ENCODE results near the gene EGFL7. TPM values are rescaled to one million over a fixed set of nuclear protein-coding genes. Genes with fewer than 3 reads are reported as not detected.
A peak's percentile ranks its signal among the peaks of the same experiment; 100 is the strongest.

EGFL7 gene
- polyA plus RNA-seq, 3 donors = 34.4 to 456 (median 158) TPM

DNA sequence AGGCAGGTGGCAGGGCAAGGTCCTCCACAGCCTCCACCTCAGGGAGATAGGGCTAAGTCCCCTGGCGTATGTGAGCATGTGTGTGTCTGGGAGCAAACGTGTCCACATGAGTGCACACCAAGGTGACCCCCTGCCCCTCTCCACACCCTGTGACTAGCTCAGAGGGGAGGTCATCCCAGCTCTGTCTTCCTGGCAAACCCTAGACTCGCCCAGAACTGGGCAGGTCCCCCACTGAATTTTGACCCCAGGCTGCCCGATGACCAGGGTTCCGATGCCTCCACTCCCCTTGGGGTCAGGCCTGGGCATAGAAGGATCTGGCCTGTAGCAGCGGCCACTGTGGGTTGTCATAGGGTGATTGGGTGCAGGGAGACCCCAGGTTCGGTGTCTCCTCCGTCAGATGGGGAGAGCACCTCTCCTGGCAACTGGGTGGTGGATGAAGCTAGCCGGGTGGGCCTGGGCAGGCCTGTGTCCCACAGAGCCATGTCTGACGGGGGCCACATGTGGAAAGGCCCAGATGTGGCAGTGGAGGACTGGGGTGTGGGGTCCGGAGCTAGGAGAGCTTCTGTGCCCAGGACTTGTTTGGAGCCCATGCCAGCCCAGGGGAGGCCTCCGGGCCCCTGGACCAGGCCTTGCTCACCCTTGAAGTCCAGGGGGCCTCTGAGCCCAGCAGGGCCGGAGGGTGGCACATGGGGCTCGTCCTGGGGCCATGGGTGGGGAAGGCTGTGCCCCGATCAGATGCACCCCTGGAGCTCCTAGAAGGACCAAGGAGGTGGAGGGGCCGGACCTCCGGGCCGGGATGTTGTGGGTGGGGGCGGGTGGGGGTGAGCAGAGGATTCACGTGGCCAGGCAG lies 55.9 kb downstream of the EGFL7 start:
- WGBS, 3 donors = 60 to 76% (median 61%) methylated on average over 18 to 20 of the region's 20 CpGs
- no peak overlapping the region for H3K27ac ChIP-seq (ENCODE audit: low read depth, low read length)

DNA sequence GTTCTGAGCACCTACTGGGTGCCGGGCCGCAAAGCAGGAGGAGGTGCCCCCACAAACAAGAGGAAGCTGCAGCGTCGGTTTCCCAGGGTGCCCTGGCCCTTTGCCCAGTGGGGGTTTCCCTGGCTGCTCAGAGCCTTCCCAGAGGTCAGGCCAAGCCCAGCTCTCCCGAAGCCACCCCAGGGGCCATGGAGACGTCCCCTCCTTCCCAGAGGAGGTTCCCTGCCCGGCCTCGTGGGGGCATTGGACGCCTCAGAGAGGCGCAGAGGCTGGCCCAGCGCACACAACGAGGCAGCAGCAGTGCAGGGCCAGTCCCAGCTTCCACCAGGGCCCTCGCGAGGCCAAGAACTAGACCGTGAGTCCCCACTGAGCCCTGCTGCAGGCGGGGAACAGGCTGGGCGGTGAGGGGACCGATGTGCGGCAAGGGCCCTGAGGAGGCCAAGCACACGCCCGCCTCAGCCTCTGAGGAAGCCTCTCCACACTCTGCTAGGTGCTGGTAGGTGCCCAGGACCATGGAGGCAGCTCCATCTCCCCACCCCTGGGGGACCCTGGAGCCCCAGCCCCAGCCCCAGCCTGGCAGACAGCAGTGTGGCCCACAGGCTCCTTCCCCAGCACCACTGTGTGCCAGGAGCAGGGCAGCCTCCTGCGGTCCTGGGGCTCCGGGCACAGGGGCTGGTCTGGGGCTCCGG lies 56.6 kb downstream of the EGFL7 start:
- 38 to 66% (median 46%) methylated on average over 24 of the region's 24 CpGs for WGBS, 3 donors

GRCh38 chr9:136720251-136720897 lies 57.7 kb downstream of the EGFL7 start:
- H3K27ac ChIP-seq (ENCODE audit: low read depth, low read length) = peak overlapping the region; percentile 24
- WGBS, 3 donors = 36 to 61% (median 41%) methylated on average over 19 to 20 of the region's 20 CpGs

More for the DNA sequence above, 56.6 kb downstream of the EGFL7 start:
- no peak overlapping the region for H3K27ac ChIP-seq (ENCODE audit: low read depth, low read length)

DNA sequence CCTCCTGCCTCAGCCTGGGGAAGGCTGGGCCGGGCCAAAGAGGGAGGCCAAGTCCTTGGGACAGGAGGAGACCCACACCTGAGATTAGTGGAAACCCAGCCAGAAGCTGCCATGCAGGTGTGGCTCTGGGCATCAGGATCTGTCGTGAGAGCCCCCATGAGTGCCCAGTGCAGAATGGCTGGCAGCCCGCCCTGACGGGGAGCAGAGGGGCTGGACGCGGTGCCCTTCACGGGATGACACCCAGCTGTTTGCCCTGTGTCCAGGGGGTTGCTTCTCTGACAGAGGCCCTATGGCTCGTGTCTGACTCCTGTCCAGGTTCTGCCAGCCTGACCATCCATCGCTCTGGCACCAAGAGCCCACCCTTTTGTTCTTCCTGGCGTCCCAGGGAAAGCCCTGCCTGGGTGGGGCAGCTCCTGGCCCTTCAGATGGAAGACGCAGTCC lies 58.2 kb downstream of the EGFL7 start:
- 65 to 70% (median 69%) methylated on average over 11 of the region's 11 CpGs for WGBS, 3 donors
- H3K27ac ChIP-seq (ENCODE audit: low read depth, low read length) = peak overlapping the region; percentile 24

GRCh38 chr9:136721339-136722092 lies 58.8 kb downstream of the EGFL7 start:
- 67 to 74% (median 70%) methylated on average over 27 to 30 of the region's 30 CpGs for WGBS, 3 donors
- H3K27ac ChIP-seq (ENCODE audit: low read depth, low read length) = no peak overlapping the region

Other genes starting within 250 kb of the EGFL7 start
- 10 to 100 TPM in 1 of 3 donors, 1 to 10 TPM in 2; 4.8 to 10.9 (median 9.4) TPM for gene INPP5E, start 223.1 kb upstream of the EGFL7 start, polyA plus RNA-seq
- 10 to 100 TPM; 23.1 to 34.9 (median 30.9) TPM for gene SEC16A, start 179.9 kb upstream of the EGFL7 start, polyA plus RNA-seq
- gene NOTCH1, start 116.9 kb upstream of the EGFL7 start, polyA plus RNA-seq = 10 to 100 TPM; 10.4 to 35.7 (median 25.0) TPM
- gene AGPAT2, start 24.5 kb downstream of the EGFL7 start, polyA plus RNA-seq = 1,000 to 10,000 TPM in 1 of 3 donors, 100 to 1,000 TPM in 2; 261 to 1,820 (median 416) TPM
- gene DIPK1B, start 49.7 kb downstream of the EGFL7 start, polyA plus RNA-seq = 10 to 100 TPM in 1 of 3 donors, 1 to 10 TPM in 2; 6.0 to 12.8 (median 8.7) TPM
- gene LCN10, start 80.0 kb downstream of the EGFL7 start, polyA plus RNA-seq = 10 to 100 TPM in 2 of 3 donors, 1 to 10 TPM in 1; 3.2 to 28.6 (median 15.9) TPM
- gene LCN6, start 85.6 kb downstream of the EGFL7 start, polyA plus RNA-seq = 10 to 100 TPM in 2 of 3 donors, 1 to 10 TPM in 1; 4.7 to 48.0 (median 39.0) TPM
- not detected for gene LCN8, start 95.3 kb downstream of the EGFL7 start, polyA plus RNA-seq
- not detected for gene LCN15, start 101.6 kb downstream of the EGFL7 start, polyA plus RNA-seq
- gene TMEM141, start 128.4 kb downstream of the EGFL7 start, polyA plus RNA-seq = 10 to 100 TPM; 74.4 to 89.2 (median 81.8) TPM
- gene CCDC183, start 133.4 kb downstream of the EGFL7 start, polyA plus RNA-seq = 1 to 10 TPM in 1 of 3 donors, under 1 TPM in 2; 0.42 to 3.1 (median 0.79) TPM
- gene RABL6, start 145.0 kb downstream of the EGFL7 start, polyA plus RNA-seq = 10 to 100 TPM; 51.5 to 55.7 (median 54.4) TPM
- gene AJM1, start 179.6 kb downstream of the EGFL7 start, polyA plus RNA-seq = 1 to 10 TPM; 1.2 to 4.0 (median 1.7) TPM
- gene PHPT1, start 186.5 kb downstream of the EGFL7 start, polyA plus RNA-seq = 100 to 1,000 TPM; 141 to 146 (median 143) TPM
- gene MAMDC4, start 189.4 kb downstream of the EGFL7 start, polyA plus RNA-seq = 1 to 10 TPM; 4.9 to 9.8 (median 7.2) TPM
- 100 to 1,000 TPM; 351 to 391 (median 379) TPM for gene EDF1, start 203.4 kb downstream of the EGFL7 start, polyA plus RNA-seq
- 1 to 10 TPM; 4.0 to 7.2 (median 4.7) TPM for gene TRAF2, start 223.6 kb downstream of the EGFL7 start, polyA plus RNA-seq

Measured in adipose tissue (tissue), 3 donors.